Measurements from ENCODE around the gene SYNDIG1L. TPM values are rescaled to one million over a fixed set of nuclear protein-coding genes. Genes with fewer than 3 reads are reported as not detected.

The SYNDIG1L gene
- polyA plus RNA-seq (2013, experiment 1 of 2) = 1.8 TPM
- 1.7 TPM for polyA plus RNA-seq (2013, experiment 2 of 2)

GRCh38 chr14:74426202-74426582, at the start of gene SYNDIG1L:
Gene SYNDIG1L (minus strand): TSS chr14:74426210. CDS start chr14:74409744, 16,466 bp downstream.
- H3K9me3 ChIP-seq (replicated peaks in 1 of 2; ENCODE audit: control insufficient read depth in 2 of 2, insufficient read depth in 1 of 2, low read depth in 1 of 2, low read length in 2 of 2) = no peaks in the 10 kb centered on the region
- H3K4me1 ChIP-seq (ENCODE audit: control insufficient read depth in 2 of 2, insufficient read depth in 1 of 2, low read depth in 1 of 2, low read length in 2 of 2) = peaks cover 0 to 13% of the 10 kb centered on the region in 2 donors
- H3K4me2 ChIP-seq (ENCODE audit: insufficient read depth, low read length, poor library complexity, severe bottlenecking) = peak within 1 kb of the TSS; percentile 59
- no peaks in the 10 kb centered on the region for H3K36me3 ChIP-seq (replicated peaks in 1 of 2; ENCODE audit: control insufficient read depth in 2 of 2, insufficient read depth in 2 of 2, low read length in 2 of 2)
- no peak within 1 kb of the TSS for H2BK15ac ChIP-seq (ENCODE audit: low read length)
- H4K8ac ChIP-seq (ENCODE audit: low read depth, low read length) = no peak within 1 kb of the TSS
- H2AK5ac ChIP-seq (ENCODE audit: low read depth, low read length) = no peak within 1 kb of the TSS
- no peak within 1 kb of the TSS for H4K91ac ChIP-seq (ENCODE audit: low read depth, low read length, poor library complexity)
- no peak within 1 kb of the TSS for H3K27ac ChIP-seq (replicated peaks; ENCODE audit: low read length)
- H3K9ac ChIP-seq (ENCODE audit: low read depth, low read length, poor library complexity) = peak within 1 kb of the TSS; percentile 30
- H2BK5ac ChIP-seq (ENCODE audit: low read length) = peak within 1 kb of the TSS; percentile 40
- H3K4ac ChIP-seq (ENCODE audit: low read length) = no peak within 1 kb of the TSS
- WGBS, 2 donors (ENCODE audit: extremely low coverage in 2 of 2, insufficient read length in 2 of 2, insufficient replicate concordance in 1 of 2) = no CpG with 5 or more reads among the region's 33 CpGs
- H3K18ac ChIP-seq (ENCODE audit: low read length) = peak within 1 kb of the TSS; percentile 27
- H2BK120ac ChIP-seq (ENCODE audit: low read depth, low read length) = no peak within 1 kb of the TSS
- H3K23ac ChIP-seq (ENCODE audit: low read depth, low read length, poor library complexity) = peak within 1 kb of the TSS; percentile 44
- H3K14ac ChIP-seq (ENCODE audit: low read length) = peak within 1 kb of the TSS; percentile 4
- H3K27me3 ChIP-seq (ENCODE audit: control insufficient read depth in 3 of 3, insufficient read depth in 3 of 3, low read depth in 1 of 3, low read length in 3 of 3) = peaks cover 0 to 80% (median 11%) of the 10 kb centered on the region in 3 experiments
- peak within 1 kb of the TSS in 1 of 2 donors; percentile 13 for H3K4me3 ChIP-seq (ENCODE audit: low read length in 2 of 2)
- no peak within 1 kb of the TSS for H2BK12ac ChIP-seq (ENCODE audit: low read length)
- no peak for DNase-seq (ENCODE audit: low spot score)
- no peak within 1 kb of the TSS for H2AFZ ChIP-seq (ENCODE audit: low read length)
- H3K79me1 ChIP-seq (ENCODE audit: low read depth, low read length) = no peaks in the 10 kb centered on the region

- DNase-seq (ENCODE audit: low spot score) = no peak
Measured at GRCh38 chr14:74475678-74476077, 49.7 kb upstream of the SYNDIG1L start.

GRCh38 chr14:74474376-74474775, 48.4 kb upstream of the SYNDIG1L start:
- H2AFZ ChIP-seq (ENCODE audit: low read length) = no peak overlapping the region
- no peak overlapping the region for H3K4ac ChIP-seq (ENCODE audit: low read length)
- peaks cover 9 to 26% of the 10 kb centered on the region in 2 donors for H3K4me1 ChIP-seq (ENCODE audit: control insufficient read depth in 2 of 2, insufficient read depth in 1 of 2, low read depth in 1 of 2, low read length in 2 of 2)
- WGBS, 2 donors (ENCODE audit: extremely low coverage in 2 of 2, insufficient read length in 2 of 2, insufficient replicate concordance in 1 of 2) = no CpG with 5 or more reads among the region's 2 CpGs
- H3K36me3 ChIP-seq (replicated peaks in 1 of 2; ENCODE audit: control insufficient read depth in 2 of 2, insufficient read depth in 2 of 2, low read length in 2 of 2) = peaks cover 17 to 23% of the 10 kb centered on the region in 2 donors
- no peaks in the 10 kb centered on the region for H3K27me3 ChIP-seq (ENCODE audit: control insufficient read depth in 3 of 3, insufficient read depth in 3 of 3, low read depth in 1 of 3, low read length in 3 of 3)
- no peak overlapping the region for H3K4me3 ChIP-seq (ENCODE audit: low read length in 2 of 2)
- no peak overlapping the region for H4K91ac ChIP-seq (ENCODE audit: low read depth, low read length, poor library complexity)
- H3K23ac ChIP-seq (ENCODE audit: low read depth, low read length, poor library complexity) = no peak overlapping the region
- H2BK5ac ChIP-seq (ENCODE audit: low read length) = no peak overlapping the region
- H3K18ac ChIP-seq (ENCODE audit: low read length) = peak overlapping the region; percentile 54
- no peak for DNase-seq (ENCODE audit: low spot score)
- H3K14ac ChIP-seq (ENCODE audit: low read length) = no peak overlapping the region
- H2BK120ac ChIP-seq (ENCODE audit: low read depth, low read length) = no peak overlapping the region
- H3K27ac ChIP-seq (replicated peaks; ENCODE audit: low read length) = no peak overlapping the region
- no peak overlapping the region for H2BK15ac ChIP-seq (ENCODE audit: low read length)
- no peak overlapping the region for H3K9ac ChIP-seq (ENCODE audit: low read depth, low read length, poor library complexity)
- H3K4me2 ChIP-seq (ENCODE audit: insufficient read depth, low read length, poor library complexity, severe bottlenecking) = no peak overlapping the region
- H2AK5ac ChIP-seq (ENCODE audit: low read depth, low read length) = no peak overlapping the region
- peak overlapping the region; percentile 19 for H2BK12ac ChIP-seq (ENCODE audit: low read length)
- H4K8ac ChIP-seq (ENCODE audit: low read depth, low read length) = no peak overlapping the region
- peaks cover 0 to 2% of the 10 kb centered on the region in 2 donors for H3K9me3 ChIP-seq (replicated peaks in 1 of 2; ENCODE audit: control insufficient read depth in 2 of 2, insufficient read depth in 1 of 2, low read depth in 1 of 2, low read length in 2 of 2)
- no peaks in the 10 kb centered on the region for H3K79me1 ChIP-seq (ENCODE audit: low read depth, low read length)

More at GRCh38 chr14:74475678-74476077, 49.7 kb upstream of the SYNDIG1L start:
- Histone ChIP-seq H3K14ac (ENCODE audit: low read length) (no peak overlapping the region), H3K4me3 (ENCODE audit: low read length in 2 of 2) (no peak overlapping the region), H3K4me1 (ENCODE audit: control insufficient read depth in 2 of 2, insufficient read depth in 1 of 2, low read depth in 1 of 2, low read length in 2 of 2) (peaks cover 9 to 17% of the 10 kb centered on the region in 2 donors), H3K79me1 (ENCODE audit: low read depth, low read length) (no peaks in the 10 kb centered on the region), H2AFZ (ENCODE audit: low read length) (no peak overlapping the region), H2BK12ac (ENCODE audit: low read length) (no peak overlapping the region), H4K91ac (ENCODE audit: low read depth, low read length, poor library complexity) (no peak overlapping the region), H2AK5ac (ENCODE audit: low read depth, low read length) (no peak overlapping the region), H3K4ac (ENCODE audit: low read length) (no peak overlapping the region), H3K9me3 (replicated peaks in 1 of 2; ENCODE audit: control insufficient read depth in 2 of 2, insufficient read depth in 1 of 2, low read depth in 1 of 2, low read length in 2 of 2) (peaks cover 0 to 2% of the 10 kb centered on the region in 2 donors), H2BK15ac (ENCODE audit: low read length) (no peak overlapping the region), H3K27me3 (ENCODE audit: control insufficient read depth in 3 of 3, insufficient read depth in 3 of 3, low read depth in 1 of 3, low read length in 3 of 3) (no peaks in the 10 kb centered on the region), H4K8ac (ENCODE audit: low read depth, low read length) (no peak overlapping the region), H3K36me3 (replicated peaks in 1 of 2; ENCODE audit: control insufficient read depth in 2 of 2, insufficient read depth in 2 of 2, low read length in 2 of 2) (peaks cover 20 to 33% of the 10 kb centered on the region in 2 donors), H3K4me2 (ENCODE audit: insufficient read depth, low read length, poor library complexity, severe bottlenecking) (no peak overlapping the region), H3K23ac (ENCODE audit: low read depth, low read length, poor library complexity) (no peak overlapping the region), H3K27ac (replicated peaks; ENCODE audit: low read length) (no peak overlapping the region), H3K18ac (ENCODE audit: low read length) (no peak overlapping the region), H2BK120ac (ENCODE audit: low read depth, low read length) (no peak overlapping the region), H2BK5ac (ENCODE audit: low read length) (no peak overlapping the region), H3K9ac (ENCODE audit: low read depth, low read length, poor library complexity) (no peak overlapping the region)
- WGBS, 2 donors (ENCODE audit: extremely low coverage in 2 of 2, insufficient read length in 2 of 2, insufficient replicate concordance in 1 of 2) = no CpG with 5 or more reads among the region's 3 CpGs

GRCh38 chr14:74472601-74473000, 46.6 kb upstream of the SYNDIG1L start:
- no peak overlapping the region for H2BK12ac ChIP-seq (ENCODE audit: low read length)
- H2AK5ac ChIP-seq (ENCODE audit: low read depth, low read length) = no peak overlapping the region
- no peaks in the 10 kb centered on the region for H3K79me1 ChIP-seq (ENCODE audit: low read depth, low read length)
- peaks cover 9 to 17% of the 10 kb centered on the region in 2 donors for H3K4me1 ChIP-seq (ENCODE audit: control insufficient read depth in 2 of 2, insufficient read depth in 1 of 2, low read depth in 1 of 2, low read length in 2 of 2)
- H2BK15ac ChIP-seq (ENCODE audit: low read length) = no peak overlapping the region
- no peak overlapping the region for H3K9ac ChIP-seq (ENCODE audit: low read depth, low read length, poor library complexity)
- no peaks in the 10 kb centered on the region for H3K27me3 ChIP-seq (ENCODE audit: control insufficient read depth in 3 of 3, insufficient read depth in 3 of 3, low read depth in 1 of 3, low read length in 3 of 3)
- H2BK120ac ChIP-seq (ENCODE audit: low read depth, low read length) = no peak overlapping the region
- no peak overlapping the region for H4K8ac ChIP-seq (ENCODE audit: low read depth, low read length)
- no peak overlapping the region for H2AFZ ChIP-seq (ENCODE audit: low read length)
- H3K18ac ChIP-seq (ENCODE audit: low read length) = no peak overlapping the region
- H3K4me2 ChIP-seq (ENCODE audit: insufficient read depth, low read length, poor library complexity, severe bottlenecking) = no peak overlapping the region
- DNase-seq (ENCODE audit: low spot score) = no peak
- peaks cover 16 to 17% of the 10 kb centered on the region in 2 donors for H3K36me3 ChIP-seq (replicated peaks in 1 of 2; ENCODE audit: control insufficient read depth in 2 of 2, insufficient read depth in 2 of 2, low read length in 2 of 2)
- H3K14ac ChIP-seq (ENCODE audit: low read length) = no peak overlapping the region
- no CpG with 5 or more reads among the region's 2 CpGs for WGBS, 2 donors (ENCODE audit: extremely low coverage in 2 of 2, insufficient read length in 2 of 2, insufficient replicate concordance in 1 of 2)
- peaks cover 0 to 2% of the 10 kb centered on the region in 2 donors for H3K9me3 ChIP-seq (replicated peaks in 1 of 2; ENCODE audit: control insufficient read depth in 2 of 2, insufficient read depth in 1 of 2, low read depth in 1 of 2, low read length in 2 of 2)
- H4K91ac ChIP-seq (ENCODE audit: low read depth, low read length, poor library complexity) = no peak overlapping the region
- H3K4me3 ChIP-seq (ENCODE audit: low read length in 2 of 2) = no peak overlapping the region
- no peak overlapping the region for H3K27ac ChIP-seq (replicated peaks; ENCODE audit: low read length)
- H3K23ac ChIP-seq (ENCODE audit: low read depth, low read length, poor library complexity) = no peak overlapping the region
- H3K4ac ChIP-seq (ENCODE audit: low read length) = no peak overlapping the region
- H2BK5ac ChIP-seq (ENCODE audit: low read length) = no peak overlapping the region
